Activated effector memory CD4-positive, alpha-beta T cell treated with anti-CD3 and anti-CD28 coated beads, Interleukin-2, amount 50 U/mL, for 16 hours (primary cell): ENCODE data around the gene DEF6.

Experiments used
- DNase-seq: peaks from one replicate; pipeline ENCODE4 v3.0.0-alpha.2; 2020

Gene DEF6, protein sequence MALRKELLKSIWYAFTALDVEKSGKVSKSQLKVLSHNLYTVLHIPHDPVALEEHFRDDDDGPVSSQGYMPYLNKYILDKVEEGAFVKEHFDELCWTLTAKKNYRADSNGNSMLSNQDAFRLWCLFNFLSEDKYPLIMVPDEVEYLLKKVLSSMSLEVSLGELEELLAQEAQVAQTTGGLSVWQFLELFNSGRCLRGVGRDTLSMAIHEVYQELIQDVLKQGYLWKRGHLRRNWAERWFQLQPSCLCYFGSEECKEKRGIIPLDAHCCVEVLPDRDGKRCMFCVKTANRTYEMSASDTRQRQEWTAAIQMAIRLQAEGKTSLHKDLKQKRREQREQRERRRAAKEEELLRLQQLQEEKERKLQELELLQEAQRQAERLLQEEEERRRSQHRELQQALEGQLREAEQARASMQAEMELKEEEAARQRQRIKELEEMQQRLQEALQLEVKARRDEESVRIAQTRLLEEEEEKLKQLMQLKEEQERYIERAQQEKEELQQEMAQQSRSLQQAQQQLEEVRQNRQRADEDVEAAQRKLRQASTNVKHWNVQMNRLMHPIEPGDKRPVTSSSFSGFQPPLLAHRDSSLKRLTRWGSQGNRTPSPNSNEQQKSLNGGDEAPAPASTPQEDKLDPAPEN

DNA sequence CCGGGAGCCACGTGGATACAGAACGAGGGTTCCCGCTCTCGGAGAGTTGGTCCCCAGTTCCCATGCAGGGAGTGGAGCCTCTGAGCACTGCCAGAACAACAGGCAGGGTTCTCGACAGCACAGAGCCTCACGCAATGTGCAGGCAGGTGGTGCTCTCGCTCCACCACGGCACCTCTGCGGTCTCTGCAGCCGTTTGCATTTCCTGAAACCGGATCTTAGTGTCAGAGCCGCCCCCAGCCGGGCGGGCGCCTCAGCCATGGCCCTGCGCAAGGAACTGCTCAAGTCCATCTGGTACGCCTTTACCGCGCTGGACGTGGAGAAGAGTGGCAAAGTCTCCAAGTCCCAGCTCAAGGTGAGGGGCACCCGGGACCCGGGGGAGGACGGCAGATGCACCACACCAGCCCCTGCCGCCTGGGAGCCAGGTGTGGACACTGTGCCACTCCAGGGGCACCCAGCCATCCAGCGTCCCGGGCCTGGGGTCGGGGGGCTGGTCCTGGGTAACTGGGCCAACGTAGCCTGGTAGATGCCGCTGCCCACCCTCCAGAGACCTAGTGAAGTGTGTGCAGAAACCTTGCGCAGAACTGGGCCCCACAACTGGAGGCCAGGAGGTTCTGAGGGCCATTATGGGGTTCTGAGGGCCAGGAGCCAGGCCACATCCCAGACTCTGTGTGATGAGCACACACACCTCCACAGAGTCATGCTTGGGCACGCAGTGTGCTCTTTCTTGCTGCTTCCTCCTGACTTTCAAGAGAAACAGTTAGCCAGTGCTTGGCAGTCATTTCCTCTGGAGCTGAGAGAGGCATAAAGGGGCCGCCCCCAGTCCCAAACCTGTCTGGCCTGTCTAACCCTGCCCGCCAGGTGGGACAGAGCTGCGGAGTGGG lies at the start of gene DEF6:
Gene DEF6, plus strand, starts transcription at position 218 of the 881 bp plus-strand sequence. Its CDS starts 39 bp downstream, at position 257.
- peak; percentile 95 for DNase-seq

DNA sequence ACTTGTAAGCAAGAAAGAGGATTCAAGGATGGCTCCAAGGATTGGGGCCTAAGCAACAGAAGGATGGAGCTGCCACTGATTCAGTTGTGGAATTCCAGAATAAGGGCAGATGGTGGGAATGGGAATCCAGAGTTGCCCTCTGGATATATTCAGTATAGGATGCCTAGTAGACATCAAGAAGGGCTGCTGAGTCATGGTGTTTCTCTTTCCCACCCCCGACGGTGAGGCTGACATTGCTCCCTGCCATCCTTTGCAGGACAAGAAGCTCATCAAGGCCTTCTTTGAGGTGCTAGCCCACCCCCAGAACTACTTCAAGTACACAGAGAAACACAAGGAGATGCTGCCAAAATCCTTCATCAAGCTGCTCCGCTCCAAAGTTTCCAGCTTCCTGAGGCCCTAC lies 49.3 kb upstream of the DEF6 start:
- peak; percentile 39 for DNase-seq

DNA sequence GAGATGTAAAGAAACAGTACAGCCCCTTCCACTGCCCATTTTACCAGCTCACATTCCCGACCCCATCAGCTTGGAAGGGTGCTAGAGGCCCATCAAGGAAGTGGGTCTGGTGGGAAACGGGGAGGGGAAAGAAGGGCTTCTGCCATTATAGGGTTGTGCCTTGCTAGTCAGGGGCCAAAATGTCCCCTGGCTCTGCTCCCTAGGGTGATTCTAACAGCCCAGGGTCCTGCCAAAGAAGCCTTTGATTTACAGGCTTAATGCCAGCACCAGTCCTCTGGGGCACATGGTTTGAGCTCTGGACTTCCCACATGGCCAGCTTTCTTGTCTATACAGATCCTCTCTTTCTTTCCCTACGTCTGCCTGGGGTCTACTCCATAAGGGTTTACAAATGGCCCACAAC lies 48.7 kb upstream of the DEF6 start:
- DNase-seq, result peak; percentile 48

DNA sequence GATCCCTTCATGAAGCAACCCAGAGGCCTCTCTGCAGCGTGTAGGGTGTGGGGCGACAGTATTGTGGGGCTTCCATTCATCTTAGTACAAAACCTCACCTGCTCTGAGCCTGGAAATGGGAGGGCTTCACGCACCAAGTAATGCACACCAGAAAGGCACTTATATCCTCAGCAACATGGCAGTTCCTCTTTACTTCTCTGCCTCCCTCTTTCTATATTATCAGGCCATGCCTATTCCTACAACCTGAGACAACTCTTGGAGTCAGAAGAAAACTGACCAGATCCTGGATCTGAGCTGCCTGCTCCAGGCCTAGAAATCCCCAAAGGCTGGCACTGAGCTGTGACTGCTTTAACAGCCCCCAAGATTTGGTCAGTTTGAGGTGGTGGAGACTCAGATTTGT lies 45.7 kb upstream of the DEF6 start:
- peak; percentile 38 for DNase-seq

GRCh38 chr6:35253249-35253648 lies 44.4 kb upstream of the DEF6 start:
- DNase-seq, result peak; percentile 27

DNA sequence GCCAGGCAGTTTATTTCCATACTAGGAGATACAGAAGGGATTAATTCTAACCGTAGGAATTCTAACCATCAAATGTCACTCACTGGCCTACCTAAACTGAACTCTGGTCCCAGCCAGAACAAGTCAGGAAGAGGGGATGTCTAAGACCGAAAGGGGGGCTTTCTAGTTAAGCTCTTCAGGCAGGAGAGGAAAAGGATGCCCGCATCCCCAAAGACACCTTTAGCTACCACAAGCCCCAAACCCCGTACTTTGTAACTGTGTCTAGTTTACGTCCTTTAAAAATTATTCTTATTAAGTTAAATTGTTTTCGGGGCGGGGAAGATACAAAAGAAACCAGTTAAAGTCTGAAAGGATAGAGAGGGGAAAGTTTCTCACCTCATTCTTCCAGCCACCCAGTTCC lies 39.3 kb upstream of the DEF6 start:
- DNase-seq, result peak; percentile 2

DNA sequence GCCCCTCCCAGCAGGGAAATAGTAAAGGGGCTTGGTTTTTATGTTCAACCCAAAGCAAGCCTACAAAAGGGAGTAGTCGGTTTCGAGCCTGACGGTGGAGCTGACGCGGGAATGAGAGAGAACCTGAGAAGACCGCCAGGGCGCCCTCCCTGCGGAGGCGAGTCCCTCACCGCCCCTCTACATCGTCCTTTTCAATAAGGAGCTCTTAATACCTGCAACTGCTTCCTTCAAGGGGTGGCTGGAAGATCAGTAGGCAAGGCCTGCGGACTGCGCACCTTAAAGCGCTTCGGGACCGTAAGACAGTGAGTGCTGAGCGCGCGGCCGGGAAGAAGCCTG lies 38.8 kb upstream of the DEF6 start:
- no peak for DNase-seq

DNA sequence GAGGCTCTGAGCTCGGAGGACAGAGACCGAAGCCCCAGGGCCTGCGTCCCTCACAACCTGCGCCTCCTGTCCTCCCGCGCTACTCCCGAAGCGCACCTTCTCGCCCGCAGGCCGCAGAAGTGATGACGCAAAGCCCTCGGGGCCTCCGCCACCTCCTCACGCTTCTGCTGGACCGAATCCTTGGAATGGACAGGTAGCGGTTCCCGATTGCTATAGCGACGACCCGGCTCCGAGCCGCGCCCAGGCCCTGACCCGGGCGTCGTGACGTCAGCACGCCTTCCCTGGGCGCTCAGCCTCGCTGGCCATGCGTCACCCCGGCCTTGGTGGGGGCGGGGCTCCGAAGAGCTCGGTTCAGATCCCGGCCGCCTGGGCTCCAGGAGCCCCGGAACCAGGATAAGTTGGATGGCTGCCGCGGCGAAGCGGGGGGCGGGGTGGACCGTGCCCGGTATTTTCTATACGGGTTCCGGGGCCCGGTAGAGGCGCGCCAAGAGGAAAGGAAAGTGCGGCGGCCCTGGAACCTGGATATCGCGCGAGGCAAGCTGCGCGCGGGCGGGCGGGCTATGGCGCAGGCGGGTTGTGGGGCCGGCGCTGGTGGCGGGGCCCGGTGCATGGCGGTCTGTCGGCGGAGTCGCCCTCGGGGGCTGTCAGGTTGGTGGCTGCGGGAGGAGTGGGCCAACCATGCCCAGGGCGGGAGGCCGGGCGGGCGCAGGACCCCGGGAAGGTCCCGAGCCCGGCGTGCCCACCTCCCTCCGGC lies 38.2 kb upstream of the DEF6 start, which contains the start of gene ZNF76:
Gene ZNF76, plus strand, starts transcription at position 542 of the 754 bp plus-strand sequence. CDS start 21,417 bp downstream, outside the sequence.
- DNase-seq, result peak; percentile 96

DNA sequence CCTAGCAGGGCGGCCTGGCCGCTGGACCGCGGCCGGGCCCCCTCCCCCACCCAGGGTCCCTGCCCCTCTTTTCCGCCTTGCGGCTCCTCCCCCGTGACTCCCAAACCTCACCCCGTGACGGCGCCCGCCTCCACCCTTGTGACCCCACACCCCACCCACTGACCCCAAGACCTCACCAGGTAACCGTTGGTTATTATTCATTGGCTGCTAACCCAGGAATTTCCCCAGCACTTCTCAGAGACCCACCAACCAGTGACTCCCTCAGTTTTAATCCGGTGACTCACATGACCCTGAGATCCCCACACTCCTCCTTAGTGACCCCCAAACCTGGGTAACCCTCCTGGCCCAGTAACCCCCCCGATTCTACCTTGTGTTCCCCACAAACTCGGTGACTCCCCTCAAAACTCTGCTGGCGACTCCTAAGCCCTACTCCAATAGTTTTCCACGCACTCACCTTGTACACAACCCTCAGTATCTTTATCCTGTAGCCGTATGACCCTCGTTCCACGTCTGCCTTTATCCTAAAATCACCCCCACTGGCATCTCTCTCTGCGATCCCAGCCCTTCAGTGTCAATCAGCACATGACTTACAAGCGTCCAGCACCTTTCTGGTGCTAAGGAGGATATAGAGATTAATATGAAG lies 37.5 kb upstream of the DEF6 start:
- DNase-seq, result peak; percentile 90

DNA sequence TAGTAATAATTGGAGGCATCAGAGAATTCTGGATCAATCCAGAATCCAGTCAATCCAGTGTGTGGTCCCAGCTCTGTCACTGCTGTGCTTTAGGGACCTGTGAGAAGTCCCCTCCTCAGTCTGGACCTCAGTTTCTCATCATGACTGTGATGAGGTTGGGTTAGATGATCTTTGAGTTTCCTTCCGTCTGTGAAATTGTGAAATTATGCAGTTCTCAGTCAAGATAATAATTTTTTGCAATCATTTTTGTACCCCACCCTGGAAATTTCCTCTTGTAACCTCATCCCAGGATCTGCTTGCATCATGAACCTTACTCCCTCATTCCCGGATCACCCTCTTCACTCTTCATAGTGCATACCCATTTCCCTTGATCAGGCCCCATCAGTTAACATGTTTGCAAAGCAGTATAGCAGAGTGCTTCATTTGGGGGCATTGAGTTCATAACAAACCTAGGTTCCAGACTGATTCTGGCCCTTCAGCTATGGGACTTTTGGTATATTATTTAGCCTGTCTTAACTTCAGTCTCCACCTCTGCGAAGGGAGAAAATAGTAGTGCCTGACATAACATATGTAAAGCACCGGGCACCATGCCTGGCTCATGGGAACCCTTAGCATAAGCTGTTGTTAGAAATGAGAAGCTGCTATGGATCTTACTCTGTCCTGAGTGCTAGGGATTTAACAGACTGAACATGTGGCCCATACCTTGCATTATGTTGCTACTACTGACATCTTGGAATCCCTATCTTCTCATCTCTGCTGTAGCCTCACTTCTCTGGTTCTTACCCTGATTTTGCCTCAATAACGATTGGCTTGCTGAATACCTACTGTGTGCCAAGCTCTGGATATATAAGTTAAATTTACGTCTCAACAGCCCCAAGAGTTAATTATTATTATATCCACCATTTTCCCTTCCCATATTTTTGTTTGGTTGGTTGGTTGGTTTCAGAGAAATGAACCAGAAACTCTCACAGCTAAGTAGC lies 36.7 kb upstream of the DEF6 start:
- DNase-seq, result no peak

DNA sequence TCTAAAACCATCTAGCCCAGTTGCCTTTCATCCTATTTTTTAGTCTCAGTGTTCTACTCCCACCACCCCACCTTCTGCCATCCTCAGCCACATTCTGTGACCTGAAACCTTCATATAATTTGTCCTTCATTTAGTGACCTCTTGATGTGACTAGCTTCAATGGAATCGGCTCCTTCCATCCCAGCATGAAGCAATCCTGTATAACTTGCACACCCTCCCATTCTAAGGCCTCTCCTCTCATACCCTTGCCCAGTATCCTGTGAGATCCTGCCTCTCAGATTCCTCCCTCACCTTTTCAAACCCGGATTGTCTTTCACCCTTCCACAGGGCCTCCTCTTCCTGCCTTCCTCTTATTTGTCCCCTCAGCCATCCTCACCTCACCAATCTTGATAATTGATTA lies 35.0 kb upstream of the DEF6 start:
- DNase-seq, result peak; percentile 17

GRCh38 chr6:35264550-35265274 lies 32.9 kb upstream of the DEF6 start:
- DNase-seq, result peak; percentile 0

- peak; percentile 3 for DNase-seq
These were observed 32.1 kb upstream of the DEF6 start for GRCh38 chr6:35265523-35265922.

DNA sequence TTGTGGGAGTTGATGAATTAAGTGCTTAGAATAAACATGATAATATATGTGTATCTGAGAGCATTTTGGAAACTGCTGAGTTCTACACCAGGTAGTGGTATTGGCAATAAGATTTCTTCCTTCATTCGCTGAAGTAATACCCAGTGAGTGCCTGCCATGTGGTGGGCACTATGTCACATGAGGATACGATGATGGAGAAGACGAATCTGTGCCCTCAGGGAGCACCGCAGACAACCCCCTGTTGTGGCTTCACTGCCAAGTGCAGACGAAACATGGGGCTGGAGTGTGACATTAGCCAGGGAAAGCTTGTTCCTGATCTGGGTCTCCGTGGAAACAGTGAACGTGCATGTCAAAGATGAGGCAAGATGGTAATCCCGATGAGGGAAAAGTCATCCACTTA lies 30.2 kb upstream of the DEF6 start:
- DNase-seq, result peak; percentile 44

DNA sequence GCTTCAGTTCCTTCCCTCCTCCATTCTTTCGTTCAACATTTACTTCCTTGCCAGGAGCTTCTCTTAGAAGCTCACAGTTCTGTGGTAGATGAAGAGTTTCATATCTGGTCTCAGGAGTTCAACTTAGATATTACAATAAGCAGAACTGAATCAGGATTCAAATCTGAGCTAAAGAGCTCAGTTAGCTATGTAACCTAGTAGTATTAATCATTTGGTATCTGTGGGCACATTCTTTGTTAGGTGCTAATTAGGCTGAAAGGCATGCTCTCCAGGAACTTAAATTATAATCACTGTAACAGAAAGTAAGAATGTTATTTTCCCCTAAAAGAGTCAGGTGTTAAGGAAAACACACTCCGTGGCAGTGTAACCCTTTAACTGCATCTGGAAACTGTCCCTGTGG lies 29.7 kb upstream of the DEF6 start:
- DNase-seq, result no peak

DNA sequence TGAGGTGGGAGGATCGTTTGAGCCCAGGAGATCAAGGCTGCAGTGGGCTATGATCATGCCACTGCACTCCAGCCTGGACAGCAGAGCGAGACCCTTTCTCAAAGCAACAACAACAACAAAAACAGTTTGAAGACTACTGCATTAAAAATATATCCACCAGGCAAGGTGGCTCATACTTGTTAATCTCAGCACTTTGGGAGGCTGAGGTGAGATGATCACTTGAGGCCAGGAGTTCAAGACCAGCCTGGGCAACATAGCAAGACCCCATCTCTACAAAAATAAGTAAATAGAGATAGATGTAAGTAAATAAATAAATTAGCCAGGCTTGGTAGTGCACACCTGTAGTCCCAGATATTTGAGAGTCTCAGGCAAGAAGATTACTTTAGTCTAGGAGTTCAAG lies 25.6 kb upstream of the DEF6 start:
- DNase-seq, result peak; percentile 6

DNA sequence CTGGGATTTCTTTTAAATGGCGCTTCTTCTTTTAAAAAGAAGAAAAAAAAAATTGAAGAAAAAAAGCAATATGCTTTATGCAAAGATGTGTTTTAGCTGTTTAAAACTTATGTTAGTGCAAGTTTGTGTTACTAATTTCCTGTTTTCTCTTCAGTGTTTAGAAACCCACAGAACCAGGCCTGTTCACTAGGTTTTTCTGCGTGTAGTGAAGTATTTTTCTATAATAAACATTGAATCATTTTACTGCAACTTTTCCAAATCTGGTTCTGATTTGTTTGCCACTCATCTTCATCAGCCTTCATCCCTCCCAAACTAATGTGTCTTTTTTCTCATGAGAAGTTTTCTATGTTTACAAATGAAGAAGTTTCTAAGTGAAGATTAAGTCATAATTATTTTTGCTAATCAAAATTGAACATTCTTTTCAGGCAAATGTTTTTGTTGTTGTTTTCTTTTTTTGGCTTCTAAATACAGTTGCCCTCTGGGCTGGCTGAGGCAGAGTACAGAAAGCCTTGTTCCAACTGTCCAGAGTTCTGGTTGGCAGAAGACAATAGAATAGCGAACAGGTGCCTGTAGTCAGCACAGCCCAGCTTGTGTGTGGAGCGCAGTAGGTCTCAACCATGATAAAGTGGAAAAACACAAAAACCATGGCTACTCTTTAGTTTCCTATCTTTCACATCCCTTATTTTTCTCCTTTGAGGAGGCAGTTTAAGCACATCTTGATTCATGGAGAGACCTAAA lies 23.6 kb upstream of the DEF6 start:
- DNase-seq, result peak; percentile 9

- peak; percentile 14 for DNase-seq
These were observed 21.8 kb upstream of the DEF6 start for GRCh38 chr6:35275744-35276260.

DNA sequence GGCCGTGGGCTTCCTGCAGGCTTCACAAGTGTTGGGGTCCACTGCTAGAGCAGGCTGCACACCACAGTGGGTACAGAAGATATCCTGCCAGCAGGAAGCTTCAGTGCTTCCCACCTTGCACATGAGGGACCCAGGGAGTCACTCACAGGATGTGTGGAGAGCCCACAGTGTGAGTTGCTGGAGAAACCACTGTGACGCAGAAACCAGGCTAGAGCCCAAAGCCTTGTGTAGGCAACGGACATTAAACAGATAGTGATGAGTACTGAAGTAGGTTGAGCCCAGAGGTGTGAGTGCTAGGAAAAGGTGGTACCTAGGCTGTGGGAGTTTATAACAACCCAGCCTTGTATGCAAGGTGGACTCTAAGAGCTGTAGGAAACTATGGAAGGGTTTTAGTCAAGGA lies 18.9 kb upstream of the DEF6 start:
- peak; percentile 43 for DNase-seq
